NCI-H460 (cell line): ENCODE results near the gene CXCR6. TPM values are rescaled to one million over a fixed set of nuclear protein-coding genes. Genes with fewer than 3 reads are reported as not detected.

ENCODE experiments used
- small RNA-seq, 2 experiments: library from RNA; depleted of rRNA; stranded (forward); fragments of <200 nt; gene quantifications; one replicate each; pipeline ENCODE3, GENCODE V24; 2014
- total RNA-seq: library from RNA; depleted of rRNA; stranded (reverse); fragments of >200 nt; shearing (Covaris generic); gene quantifications from 2 replicates; pipeline ENCODE4 v1.2.3, GENCODE V29; 2014; rRNA removed

CXCR6 gene
- total RNA-seq, 1 experiment from 2014 or later = 0.10 TPM

Small RNA genes within 50 kb of the gene (small RNA-seq; reads per million reads assigned to genes)
- 0 reads per million in 2 experiments for gene RF00019

Other genes with a start within 250 kb of the CXCR6 start
- not detected in 2 replicates for gene SLC6A20, start 146.9 kb upstream of the CXCR6 start, total RNA-seq
- 19.4 and 25.2 TPM in 2 replicates for gene LZTFL1, start 101.3 kb upstream of the CXCR6 start, total RNA-seq
- not detected in 2 replicates for gene CCR9, start 56.9 kb upstream of the CXCR6 start, total RNA-seq
- gene FYCO1, start 52.4 kb downstream of the CXCR6 start, total RNA-seq = 4.2 and 5.3 TPM in 2 replicates
- not detected in 2 replicates for gene XCR1, start 84.0 kb downstream of the CXCR6 start, total RNA-seq